Fibroblast of lung (primary cell): ENCODE results near the gene SLC35F3. TPM values are rescaled to one million over a fixed set of nuclear protein-coding genes. Genes with fewer than 3 reads are reported as not detected.
A peak's percentile ranks its signal among the peaks of the same experiment; 100 is the strongest.

Experiments
- DNase-seq, 2 donors: peaks; one replicate each; pipeline versions ENCODE4 v3.0.0 to v3.0.0-alpha.2; 2010; ENCODE audit warnings: low read depth in 2 of 2
- H2AFZ ChIP-seq: 2 replicates; pipeline ENCODE4 v1.5.1; 2012; ENCODE audit warnings: low read length, control low read depth, inconsistent platforms
- H3K27ac ChIP-seq: 2 replicates; pipeline ENCODE4 v1.5.1; 2011; ENCODE audit warnings: low read length, control low read depth; ENCODE audit not compliant: insufficient read depth
- H3K27me3 ChIP-seq: 2 replicates; pipeline ENCODE4 v1.5.1; 2011; ENCODE audit warnings: mild to moderate bottlenecking, low read length; ENCODE audit not compliant: control insufficient read depth, insufficient read depth
- H3K36me3 ChIP-seq: 2 replicates; pipeline ENCODE4 v1.5.1; 2011; ENCODE audit warnings: low read length; ENCODE audit not compliant: control insufficient read depth, insufficient read depth
- H3K4me1 ChIP-seq: 2 replicates; pipeline ENCODE4 v1.5.1; 2011; ENCODE audit warnings: low read length; ENCODE audit not compliant: control insufficient read depth, insufficient read depth; ENCODE audit errors: extremely low read depth
- H3K4me2 ChIP-seq: 2 replicates; pipeline ENCODE4 v1.5.1; 2011; ENCODE audit warnings: low read length, control low read depth; ENCODE audit not compliant: insufficient read depth; ENCODE audit errors: extremely low read depth
- H3K4me3 ChIP-seq, 4 experiments: fragments of 200-600 bp in 1 of 4; sonication (generic) in 1 of 4; replicated peaks in 1 of 4; 2 replicates each; pipeline ENCODE4 v1.5.1; 2011 to 2016; ENCODE audit warnings: low read length in 4 of 4, low read depth in 3 of 4, mild to moderate bottlenecking in 3 of 4, control low read depth in 2 of 4, inconsistent platforms in 1 of 4, mixed read lengths in 1 of 4; ENCODE audit not compliant: insufficient read depth in 1 of 4; ENCODE audit errors: control extremely low read depth in 1 of 4
- H3K79me2 ChIP-seq: 2 replicates; pipeline ENCODE4 v1.5.1; 2012; ENCODE audit warnings: mild to moderate bottlenecking, low read length, inconsistent platforms; ENCODE audit not compliant: control insufficient read depth, insufficient read depth
- H3K9ac ChIP-seq: 2 replicates; pipeline ENCODE4 v1.5.1; 2011; ENCODE audit warnings: mild to moderate bottlenecking, low read length, control low read depth; ENCODE audit not compliant: insufficient read depth
- H3K9me3 ChIP-seq: 2 replicates; pipeline ENCODE4 v1.5.1; 2012; ENCODE audit warnings: low read depth, low read length; ENCODE audit not compliant: control insufficient read depth, insufficient read depth
- H4K20me1 ChIP-seq: 2 replicates; pipeline ENCODE4 v1.5.1; 2011; ENCODE audit warnings: low read length; ENCODE audit not compliant: control insufficient read depth, insufficient read depth; ENCODE audit errors: extremely low read depth
- EZH2 ChIP-seq: IDR thresholded peaks from 2 replicates; pipeline ENCODE4 v1.5.1; 2012; ENCODE audit warnings: low read length, control low read depth, mild to moderate bottlenecking; ENCODE audit errors: missing control alignments
- polyA plus RNA-seq, 2 donors: library from polyadenylated mRNA; depleted of rRNA in 1 of 2; stranded (reverse) in 1 of 2; unstranded in 1 of 2; fragments of >200 nt; gene quantifications; 2 replicates each; pipeline ENCODE4 v1.2.1, GENCODE V29; 2011 to 2012; ENCODE audit warnings: missing spikeins in 1 of 2
- total RNA-seq: library from RNA; depleted of rRNA; stranded (reverse); fragments of >200 nt; gene quantifications from 2 replicates; pipeline ENCODE4 v1.2.1, GENCODE V29; 2014
- TF ChIP-seq, protein P1 (sequence below), 2 donors: IDR thresholded peaks in 1 of 2; conservative IDR thresholded peaks in 1 of 2; 1 replicate in 1 of 2; 2 replicates in 1 of 2; pipeline ENCODE4 v1.5.1; 2011 to 2012; ENCODE audit warnings: low read length in 2 of 2, control low read depth in 1 of 2, inconsistent platforms in 1 of 2, low read depth in 1 of 2, mild to moderate bottlenecking in 1 of 2

The SLC35F3 gene
- total and polyA plus RNA-seq, 2 donors (not counting 1 experiment from before 2014, with no cell fraction given) = not detected

DNA sequence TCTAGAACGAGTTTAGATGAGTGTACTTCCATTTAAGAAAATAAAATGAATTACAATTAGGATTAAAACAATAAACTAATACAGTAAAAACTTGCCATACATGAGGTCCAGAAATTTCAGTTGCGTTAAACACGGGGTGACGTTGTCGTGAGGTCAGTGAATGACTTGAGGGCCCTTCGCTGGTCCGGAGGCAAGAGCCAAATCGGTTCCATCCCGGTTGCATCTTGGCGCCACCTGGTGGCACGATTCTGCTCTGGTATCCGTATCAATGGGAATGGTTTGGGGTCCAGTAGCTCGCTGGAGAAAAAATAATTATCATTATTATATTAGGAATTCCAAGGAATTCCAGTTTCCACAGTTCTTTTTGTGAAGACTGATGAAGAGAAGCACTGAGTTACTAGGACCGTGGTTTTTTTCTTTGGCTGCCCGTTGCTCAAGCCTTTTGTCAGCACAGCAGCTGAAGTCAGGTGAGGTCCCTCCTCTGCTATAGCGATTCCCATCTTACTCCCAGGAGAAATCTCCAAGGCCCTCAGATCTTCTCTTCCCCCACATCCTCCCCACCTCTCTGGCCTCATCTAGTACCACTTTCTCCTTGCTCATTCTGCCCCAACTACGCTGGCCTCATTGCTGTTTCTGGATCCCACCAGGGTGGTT is 161.4 kb downstream of the SLC35F3 start:
- Histone ChIP-seq H3K4me1 (no peaks in the 10 kb centered on the region), H4K20me1 (no peaks in the 10 kb centered on the region), H2AFZ (no peak overlapping the region), H3K9ac (no peak overlapping the region), H3K27me3 (no peaks in the 10 kb centered on the region), H3K4me2 (no peak overlapping the region), H3K79me2 (no peaks in the 10 kb centered on the region), H3K27ac (no peak overlapping the region), H3K4me3 (no peak overlapping the region), H3K9me3 (no peaks in the 10 kb centered on the region), H3K36me3 (no peaks in the 10 kb centered on the region)
- TF ChIP-seq, protein P1, sequence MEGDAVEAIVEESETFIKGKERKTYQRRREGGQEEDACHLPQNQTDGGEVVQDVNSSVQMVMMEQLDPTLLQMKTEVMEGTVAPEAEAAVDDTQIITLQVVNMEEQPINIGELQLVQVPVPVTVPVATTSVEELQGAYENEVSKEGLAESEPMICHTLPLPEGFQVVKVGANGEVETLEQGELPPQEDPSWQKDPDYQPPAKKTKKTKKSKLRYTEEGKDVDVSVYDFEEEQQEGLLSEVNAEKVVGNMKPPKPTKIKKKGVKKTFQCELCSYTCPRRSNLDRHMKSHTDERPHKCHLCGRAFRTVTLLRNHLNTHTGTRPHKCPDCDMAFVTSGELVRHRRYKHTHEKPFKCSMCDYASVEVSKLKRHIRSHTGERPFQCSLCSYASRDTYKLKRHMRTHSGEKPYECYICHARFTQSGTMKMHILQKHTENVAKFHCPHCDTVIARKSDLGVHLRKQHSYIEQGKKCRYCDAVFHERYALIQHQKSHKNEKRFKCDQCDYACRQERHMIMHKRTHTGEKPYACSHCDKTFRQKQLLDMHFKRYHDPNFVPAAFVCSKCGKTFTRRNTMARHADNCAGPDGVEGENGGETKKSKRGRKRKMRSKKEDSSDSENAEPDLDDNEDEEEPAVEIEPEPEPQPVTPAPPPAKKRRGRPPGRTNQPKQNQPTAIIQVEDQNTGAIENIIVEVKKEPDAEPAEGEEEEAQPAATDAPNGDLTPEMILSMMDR (conservative IDR thresholded peaks at IDR 0.05 in 1 of 2, IDR thresholded peaks at IDR 0.05 in 1 of 2; ENCODE audit: low read depth in 1 of 2, low read length in 2 of 2) = peak; percentile 71 to 74
- no peak for TF ChIP-seq EZH2
- DNase-seq = peak; percentile 57 to 58

DNA sequence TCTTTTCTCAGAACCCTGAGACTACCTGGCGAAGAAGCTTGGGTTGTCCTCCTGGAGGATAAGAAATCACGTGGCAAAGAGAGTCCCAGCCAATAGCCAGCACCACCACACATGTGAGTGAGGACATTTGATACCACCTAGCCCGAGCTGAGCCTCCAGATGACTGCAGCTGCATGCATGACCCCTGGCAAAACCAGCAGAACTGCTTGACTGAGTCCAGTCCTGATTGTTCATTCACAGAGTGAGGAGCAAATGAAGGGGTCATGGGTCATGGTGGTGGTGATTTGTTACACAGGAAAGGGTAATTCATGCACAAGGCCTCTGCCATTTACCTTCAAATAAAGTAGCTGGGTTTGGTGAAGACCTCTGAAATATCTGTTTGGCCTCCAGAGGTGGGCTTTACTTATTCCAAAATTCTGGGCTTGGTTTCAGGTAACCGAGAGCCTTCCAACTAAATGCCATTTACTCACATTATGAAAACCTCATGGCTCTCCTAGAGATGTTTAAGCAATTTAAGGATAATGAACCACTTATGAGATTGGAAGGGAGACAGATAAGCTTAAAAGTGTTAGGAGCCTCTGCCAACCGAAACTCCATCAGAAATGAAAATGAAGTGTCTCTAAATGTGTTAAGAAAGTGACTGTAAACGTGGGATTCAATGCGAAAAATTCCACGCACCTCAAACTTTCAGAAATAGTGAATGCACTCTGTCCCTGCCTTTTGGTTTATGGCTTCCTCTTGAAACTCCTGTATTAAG is 163.3 kb downstream of the SLC35F3 start:
- no peak overlapping the region for H3K4me2 ChIP-seq
- no peaks in the 10 kb centered on the region for H3K36me3 ChIP-seq
- peak in 1 of 2 donors; percentile 2 for DNase-seq
- no peaks in the 10 kb centered on the region for H4K20me1 ChIP-seq
- no peaks in the 10 kb centered on the region for H3K9me3 ChIP-seq
- no peak overlapping the region for H3K9ac ChIP-seq
- no peak overlapping the region for H3K27ac ChIP-seq
- no peaks in the 10 kb centered on the region for H3K4me1 ChIP-seq
- no peaks in the 10 kb centered on the region for H3K27me3 ChIP-seq
- H3K79me2 ChIP-seq = no peaks in the 10 kb centered on the region
- TF ChIP-seq, protein P1 (conservative IDR thresholded peaks at IDR 0.05 in 1 of 2, IDR thresholded peaks at IDR 0.05 in 1 of 2; ENCODE audit: low read depth in 1 of 2, low read length in 2 of 2) = no peak
- TF ChIP-seq EZH2 = no peak
- H3K4me3 ChIP-seq = no peak overlapping the region
- H2AFZ ChIP-seq = no peak overlapping the region

DNA sequence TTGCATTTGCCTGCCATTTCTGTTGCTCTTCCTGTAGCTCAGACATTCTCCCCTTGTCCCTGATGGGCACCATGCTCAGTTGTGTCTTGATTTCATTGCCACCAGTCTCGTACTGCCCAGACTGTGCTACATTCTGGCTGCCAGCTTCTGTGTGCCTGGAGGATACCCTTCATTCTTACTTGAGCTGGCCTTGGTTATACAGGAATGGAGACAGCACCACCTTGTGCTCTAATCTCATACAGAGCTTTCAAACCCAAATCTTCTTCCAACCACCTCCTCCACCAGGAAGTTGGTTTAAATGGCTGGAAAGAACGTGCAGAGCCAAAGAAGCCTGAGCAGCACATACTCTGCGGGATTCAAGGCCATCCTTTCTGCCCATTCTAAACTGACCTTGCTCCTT is 165.3 kb downstream of the SLC35F3 start:
- no peak overlapping the region for H2AFZ ChIP-seq
- no peaks in the 10 kb centered on the region for H3K79me2 ChIP-seq
- H4K20me1 ChIP-seq = no peaks in the 10 kb centered on the region
- no peak overlapping the region for H3K4me2 ChIP-seq
- H3K27ac ChIP-seq = no peak overlapping the region
- no peaks in the 10 kb centered on the region for H3K4me1 ChIP-seq
- no peaks in the 10 kb centered on the region for H3K36me3 ChIP-seq
- peak in 1 of 2 donors; percentile 12 for DNase-seq
- H3K9me3 ChIP-seq = no peaks in the 10 kb centered on the region
- H3K27me3 ChIP-seq = no peaks in the 10 kb centered on the region
- no peak overlapping the region for H3K9ac ChIP-seq
- H3K4me3 ChIP-seq = no peak overlapping the region
- TF ChIP-seq EZH2 = no peak
- TF ChIP-seq, protein P1 (conservative IDR thresholded peaks at IDR 0.05 in 1 of 2, IDR thresholded peaks at IDR 0.05 in 1 of 2; ENCODE audit: low read depth in 1 of 2, low read length in 2 of 2) = no peak
